ENCODE measurements around the gene CDT1. TPM values are rescaled to one million over a fixed set of nuclear protein-coding genes. Genes with fewer than 3 reads are reported as not detected.

CDT1 gene
- total RNA-seq, 1 experiment from 2014 or later, result 16.6 TPM

- Mint-ChIP-seq H3K9me3 (ENCODE audit: unreplicated experiment) (no peaks in the 10 kb centered on the region), H3K4me1 (ENCODE audit: insufficient read depth, unreplicated experiment) (peaks cover 10% of the 10 kb centered on the region), H3K4me3 (ENCODE audit: unreplicated experiment) (no peak overlapping the region), H3K27ac (ENCODE audit: low read depth, unreplicated experiment) (no peak overlapping the region), H3K27me3 (ENCODE audit: insufficient read depth, unreplicated experiment) (no peaks in the 10 kb centered on the region), H3K36me3 (ENCODE audit: insufficient read depth, unreplicated experiment) (peaks cover 26% of the 10 kb centered on the region)
- POLR2A ChIA-PET, result interaction anchor here (0.9 kb wide), 1 partner anchor 17 kb away, joined by 3 read pairs; no protein-coding TSS in a partner anchor
- CTCF ChIA-PET, result interaction anchor here (0.8 to 1.1 kb wide), 2 partner anchors 20 to 27 kb away, joined by 3 to 6 read pairs; no protein-coding TSS in a partner anchor
- BruUV-seq (replicated peaks), result no TSS peak
- DNase-seq (ENCODE audit: unreplicated experiment), result no peak
- no peak for TF ChIP-seq CTCF (IDR thresholded peaks at IDR 0.05; ENCODE audit: unreplicated experiment)
- intact Hi-C loops (cut with micrococcal nuclease), result no loop called here
These were observed 39.5 kb upstream of the CDT1 start for GRCh38 chr16:88764080-88764479.

GRCh38 chr16:88764913-88765349 lies 38.7 kb upstream of the CDT1 start:
- Mint-ChIP-seq H3K27ac (ENCODE audit: low read depth, unreplicated experiment) (no peak overlapping the region), H3K4me3 (ENCODE audit: unreplicated experiment) (no peak overlapping the region), H3K9me3 (ENCODE audit: unreplicated experiment) (no peaks in the 10 kb centered on the region), H3K36me3 (ENCODE audit: insufficient read depth, unreplicated experiment) (peaks cover 26% of the 10 kb centered on the region), H3K27me3 (ENCODE audit: insufficient read depth, unreplicated experiment) (no peaks in the 10 kb centered on the region), H3K4me1 (ENCODE audit: insufficient read depth, unreplicated experiment) (peaks cover 19% of the 10 kb centered on the region)
- BruUV-seq (replicated peaks), result no TSS peak
- TF ChIP-seq CTCF (IDR thresholded peaks at IDR 0.05; ENCODE audit: unreplicated experiment), result no peak
- ChIA-PET POLR2A (interaction anchor here (0.6 to 1.4 kb wide), 2 partner anchors 8 to 58 kb away, joined by 3 to 4 read pairs; partner anchors contain the start of gene CTU2), CTCF (interaction anchor here (0.6 to 1.5 kb wide), 3 partner anchors 10 to 46 kb away, joined by 4 to 6 read pairs (median 5); no protein-coding TSS in a partner anchor)
- intact Hi-C loops (cut with micrococcal nuclease), result no loop called here
- peak; percentile 43 for DNase-seq (ENCODE audit: unreplicated experiment)

- no TSS peak for BruUV-seq (replicated peaks)
- peaks cover 32% of the 10 kb centered on the region for H3K36me3 Mint-ChIP-seq (ENCODE audit: insufficient read depth, unreplicated experiment)
- no peak for TF ChIP-seq CTCF (IDR thresholded peaks at IDR 0.05; ENCODE audit: unreplicated experiment)
- H3K9me3 Mint-ChIP-seq (ENCODE audit: unreplicated experiment), result no peaks in the 10 kb centered on the region
- H3K4me1 Mint-ChIP-seq (ENCODE audit: insufficient read depth, unreplicated experiment), result peaks cover 32% of the 10 kb centered on the region
- H3K4me3 Mint-ChIP-seq (ENCODE audit: unreplicated experiment), result no peak overlapping the region
- ChIA-PET CTCF (interaction anchor here (0.6 to 1.6 kb wide), 4 partner anchors 24 to 400 kb away, joined by 3 to 10 read pairs (median 4); no protein-coding TSS in a partner anchor), POLR2A (interaction anchor here (0.6 to 1.8 kb wide), 4 partner anchors 8 to 223 kb away, joined by 3 to 6 read pairs (median 4); no protein-coding TSS in a partner anchor)
- intact Hi-C loops (cut with micrococcal nuclease), result no loop called here
- no peak for DNase-seq (ENCODE audit: unreplicated experiment)
- H3K27me3 Mint-ChIP-seq (ENCODE audit: insufficient read depth, unreplicated experiment), result no peaks in the 10 kb centered on the region
- peak overlapping the region; percentile 57 for H3K27ac Mint-ChIP-seq (ENCODE audit: low read depth, unreplicated experiment)
These were observed 36.6 kb upstream of the CDT1 start for GRCh38 chr16:88766975-88767374.

GRCh38 chr16:88767546-88768070 lies 36.0 kb upstream of the CDT1 start:
- H3K4me3 Mint-ChIP-seq (ENCODE audit: unreplicated experiment), result no peak overlapping the region

More at GRCh38 chr16:88767546-88768070, 36.0 kb upstream of the CDT1 start:
- no TSS peak for BruUV-seq (replicated peaks)
- peaks cover 32% of the 10 kb centered on the region for H3K36me3 Mint-ChIP-seq (ENCODE audit: insufficient read depth, unreplicated experiment)
- POLR2A ChIA-PET, result interaction anchor here (0.6 to 1.8 kb wide), 4 partner anchors 9 to 223 kb away, joined by 3 to 6 read pairs (median 3); partner anchors contain the start of gene PIEZO1
- CTCF ChIA-PET, result interaction anchor here (0.8 to 1.3 kb wide), 5 partner anchors 20 to 399 kb away, joined by 3 to 6 read pairs (median 3); no protein-coding TSS in a partner anchor
- peak overlapping the region; percentile 57 for H3K27ac Mint-ChIP-seq (ENCODE audit: low read depth, unreplicated experiment)
- intact Hi-C loops (cut with micrococcal nuclease), result no loop called here
- no peak for TF ChIP-seq CTCF (IDR thresholded peaks at IDR 0.05; ENCODE audit: unreplicated experiment)
- no peaks in the 10 kb centered on the region for H3K27me3 Mint-ChIP-seq (ENCODE audit: insufficient read depth, unreplicated experiment)
- no peaks in the 10 kb centered on the region for H3K9me3 Mint-ChIP-seq (ENCODE audit: unreplicated experiment)
- peaks cover 32% of the 10 kb centered on the region for H3K4me1 Mint-ChIP-seq (ENCODE audit: insufficient read depth, unreplicated experiment)
- no peak for DNase-seq (ENCODE audit: unreplicated experiment)

Data from MCF 10A (cell line).